WTC11 (cell line): ENCODE measurements around the gene TAF3. TPM values are rescaled to one million over a fixed set of nuclear protein-coding genes. Genes with fewer than 3 reads are reported as not detected.

Source experiments
- ATAC-seq: fragments of 200-7000 bp; cut with Tn5 transposase; 2 replicates; pipeline ENCODE4 v1.10.0; 2021; ENCODE audit warnings: mild to moderate bottlenecking, moderate library complexity
- CTCF ChIA-PET: fragments of 300-600 bp; sonication (Branson Sonifier 250); formaldehyde crosslinking; loops from one replicate; lab custom pipeline; 2021; ENCODE audit warnings: antibody characterized with exemption; lab: Charles Lee
- POLR2A ChIA-PET: fragments of 350-600 bp; sonication (Branson Sonifier 250); formaldehyde crosslinking; loops from one replicate; lab custom pipeline; 2021; ENCODE audit warnings: antibody characterized with exemption; lab: Charles Lee
- DNase-seq: peaks from one replicate; pipeline ENCODE4 v3.0.0; 2021; ENCODE audit warnings: low spot score
- H3K27ac Mint-ChIP-seq: 2 replicates; pipeline ENCODE4 v1.8.0; 2021; ENCODE audit warnings: mixed read lengths
- H3K27me3 Mint-ChIP-seq: 2 replicates; pipeline ENCODE4 v1.8.0; 2021; ENCODE audit warnings: low read depth, mild to moderate bottlenecking, moderate library complexity, mixed read lengths
- H3K36me3 Mint-ChIP-seq: 2 replicates; pipeline ENCODE4 v1.8.0; 2021; ENCODE audit warnings: mixed read lengths
- H3K4me1 Mint-ChIP-seq: 2 replicates; pipeline ENCODE4 v1.8.0; 2022; ENCODE audit warnings: mixed read lengths
- H3K4me3 Mint-ChIP-seq: 2 replicates; pipeline ENCODE4 v1.8.0; 2021; ENCODE audit warnings: mild to moderate bottlenecking, moderate library complexity, mixed read lengths
- H3K9me3 Mint-ChIP-seq: 2 replicates; pipeline ENCODE4 v1.8.0; 2021; ENCODE audit warnings: mixed read lengths
- ATF1 ChIP-seq: sonication (generic); formaldehyde crosslinking; IDR thresholded peaks from 2 replicates; pipeline ENCODE4 v1.8.1; 2023; ENCODE audit warnings: mild to moderate bottlenecking, moderate library complexity, missing genetic modification reagents
- ATF3 ChIP-seq: sonication (generic); formaldehyde crosslinking; conservative IDR thresholded peaks from 2 replicates; pipeline ENCODE4 v1.8.1; 2022; ENCODE audit warnings: mild to moderate bottlenecking, missing genetic modification reagents
- E2F5 ChIP-seq: sonication (generic); formaldehyde crosslinking; IDR thresholded peaks from 2 replicates; pipeline ENCODE4 v1.8.1; 2022; ENCODE audit warnings: mild to moderate bottlenecking, moderate library complexity, missing genetic modification reagents
- FOXP4 ChIP-seq: sonication (generic); formaldehyde crosslinking; IDR thresholded peaks from 2 replicates; pipeline ENCODE4 v1.8.0; 2022; ENCODE audit warnings: mild to moderate bottlenecking, missing genetic modification reagents
- HMGXB4 ChIP-seq: sonication (generic); formaldehyde crosslinking; IDR thresholded peaks from 2 replicates; pipeline ENCODE4 v1.8.1; 2023; ENCODE audit warnings: mild to moderate bottlenecking, moderate library complexity, missing genetic modification reagents
- JUN ChIP-seq: sonication (generic); formaldehyde crosslinking; IDR thresholded peaks from 2 replicates; pipeline ENCODE4 v1.8.0; 2023; ENCODE audit warnings: mild to moderate bottlenecking, missing genetic modification reagents
- KAT7 ChIP-seq: sonication (generic); formaldehyde crosslinking; IDR thresholded peaks from 2 replicates; pipeline ENCODE4 v1.8.1; 2023; ENCODE audit warnings: missing genetic modification reagents, mild to moderate bottlenecking, borderline replicate concordance
- SMAD3 ChIP-seq: sonication (generic); formaldehyde crosslinking; IDR thresholded peaks from 2 replicates; pipeline ENCODE4 v1.8.0; 2022; ENCODE audit warnings: missing genetic modification reagents, mild to moderate bottlenecking, borderline replicate concordance
- SOX15 ChIP-seq: fragments of 250-450 bp; sonication (Bioruptor Pico); IDR thresholded peaks from 2 replicates; pipeline ENCODE4 v1.9.0; 2021; ENCODE audit warnings: mild to moderate bottlenecking
- SP1 ChIP-seq: sonication (generic); formaldehyde crosslinking; conservative IDR thresholded peaks from 2 replicates; pipeline ENCODE4 v1.8.1; 2022; ENCODE audit warnings: missing genetic modification reagents
- ZNF138 ChIP-seq: sonication (generic); formaldehyde crosslinking; conservative IDR thresholded peaks from 2 replicates; pipeline ENCODE4 v1.8.1; 2022; ENCODE audit warnings: mild to moderate bottlenecking, moderate library complexity, missing genetic modification reagents
- ZNF416 ChIP-seq: fragments of 250-450 bp; sonication (Bioruptor Pico); IDR thresholded peaks from 2 replicates; pipeline ENCODE4 v1.9.0; 2021; ENCODE audit warnings: mild to moderate bottlenecking, inconsistent platforms
- ZNF532 ChIP-seq: fragments of 250-450 bp; sonication (Bioruptor Pico); IDR thresholded peaks from 2 replicates; pipeline ENCODE4 v1.9.0; 2021; ENCODE audit warnings: mild to moderate bottlenecking, borderline replicate concordance
- ZNF671 ChIP-seq: fragments of 250-450 bp; sonication (Bioruptor Pico); IDR thresholded peaks from 2 replicates; pipeline ENCODE4 v1.8.0; 2021; ENCODE audit warnings: mild to moderate bottlenecking
- total RNA-seq: library from RNA; stranded (reverse); gene quantifications from 3 replicates; pipeline ENCODE4 v1.2.3, GENCODE V29; 2021
- TF ChIP-seq, protein P1 (sequence below): sonication (generic); formaldehyde crosslinking; IDR thresholded peaks from 2 replicates; pipeline ENCODE4 v1.8.1; 2022; ENCODE audit warnings: mild to moderate bottlenecking, missing genetic modification reagents, moderate library complexity, borderline replicate concordance
- TF ChIP-seq, protein P2 (sequence below): sonication (generic); formaldehyde crosslinking; IDR thresholded peaks from 2 replicates; pipeline ENCODE4 v1.8.1; 2022; ENCODE audit warnings: missing genetic modification reagents, borderline replicate concordance

Gene TAF3
- total RNA-seq, 1 experiment from 2014 or later, result 8.9 TPM

DNA sequence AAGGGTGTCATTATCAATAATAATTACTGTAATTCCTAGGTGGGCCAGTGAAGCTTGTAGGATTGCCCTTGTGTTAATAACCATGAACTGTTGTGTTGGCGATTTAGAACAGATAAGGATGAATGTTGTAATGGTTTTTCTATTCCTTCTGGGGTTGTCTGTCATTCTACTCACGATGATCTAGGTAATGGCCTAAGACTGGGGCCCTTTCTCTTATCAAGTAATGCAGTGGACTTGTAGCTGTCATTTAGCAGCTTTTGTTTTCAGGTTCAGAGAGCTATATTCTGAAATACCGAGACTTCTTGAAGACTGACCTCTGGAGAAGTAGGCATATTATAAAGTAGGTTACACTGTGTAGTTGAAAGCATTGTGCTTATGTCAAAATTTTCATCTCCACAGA, 110.2 kb downstream of the TAF3 start:
- Mint-ChIP-seq H3K9me3 (no peaks in the 10 kb centered on the region), H3K27me3 (no peaks in the 10 kb centered on the region), H3K36me3 (no peaks in the 10 kb centered on the region), H3K27ac (no peak overlapping the region), H3K4me3 (no peak overlapping the region), H3K4me1 (no peaks in the 10 kb centered on the region)
- ChIA-PET CTCF (no interaction called here), POLR2A (no interaction called here)
- DNase-seq, result no peak
- TF ChIP-seq SP1 (CRISPR knock-in tag) (no peak), ZNF416 (CRISPR knock-in tag) (no peak), ZNF138 (CRISPR knock-in tag) (no peak), SMAD3 (CRISPR knock-in tag) (no peak), JUN (CRISPR knock-in tag) (no peak), ZNF671 (CRISPR knock-in tag) (no peak), ZNF532 (no peak), ATF1 (no peak), E2F5 (CRISPR knock-in tag) (no peak), FOXP4 (CRISPR knock-in tag) (no peak), HMGXB4 (CRISPR knock-in tag) (no peak), SOX15 (CRISPR knock-in tag) (no peak), ATF3 (CRISPR knock-in tag) (no peak), KAT7 (CRISPR knock-in tag) (no peak)
- TF ChIP-seq, protein P1, sequence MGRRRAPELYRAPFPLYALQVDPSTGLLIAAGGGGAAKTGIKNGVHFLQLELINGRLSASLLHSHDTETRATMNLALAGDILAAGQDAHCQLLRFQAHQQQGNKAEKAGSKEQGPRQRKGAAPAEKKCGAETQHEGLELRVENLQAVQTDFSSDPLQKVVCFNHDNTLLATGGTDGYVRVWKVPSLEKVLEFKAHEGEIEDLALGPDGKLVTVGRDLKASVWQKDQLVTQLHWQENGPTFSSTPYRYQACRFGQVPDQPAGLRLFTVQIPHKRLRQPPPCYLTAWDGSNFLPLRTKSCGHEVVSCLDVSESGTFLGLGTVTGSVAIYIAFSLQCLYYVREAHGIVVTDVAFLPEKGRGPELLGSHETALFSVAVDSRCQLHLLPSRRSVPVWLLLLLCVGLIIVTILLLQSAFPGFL (CRISPR knock-in tag), result no peak
- TF ChIP-seq, protein P2, sequence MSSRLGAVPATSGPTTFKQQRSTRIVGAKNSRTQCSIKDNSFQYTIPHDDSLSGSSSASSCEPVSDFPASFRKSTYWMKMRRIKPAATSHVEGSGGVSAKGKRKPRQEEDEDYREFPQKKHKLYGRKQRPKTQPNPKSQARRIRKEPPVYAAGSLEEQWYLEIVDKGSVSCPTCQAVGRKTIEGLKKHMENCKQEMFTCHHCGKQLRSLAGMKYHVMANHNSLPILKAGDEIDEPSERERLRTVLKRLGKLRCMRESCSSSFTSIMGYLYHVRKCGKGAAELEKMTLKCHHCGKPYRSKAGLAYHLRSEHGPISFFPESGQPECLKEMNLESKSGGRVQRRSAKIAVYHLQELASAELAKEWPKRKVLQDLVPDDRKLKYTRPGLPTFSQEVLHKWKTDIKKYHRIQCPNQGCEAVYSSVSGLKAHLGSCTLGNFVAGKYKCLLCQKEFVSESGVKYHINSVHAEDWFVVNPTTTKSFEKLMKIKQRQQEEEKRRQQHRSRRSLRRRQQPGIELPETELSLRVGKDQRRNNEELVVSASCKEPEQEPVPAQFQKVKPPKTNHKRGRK (CRISPR knock-in tag), result no peak
- ATAC-seq, result no peak
